GM12873 (cell line): Measurements from ENCODE around the gene AQP5.

Source experiments
- CTCF ChIP-seq: IDR thresholded peaks from 2 replicates; pipeline ENCODE4 v1.5.1; 2012; ENCODE audit warnings: low read depth, mild to moderate bottlenecking, moderate library complexity, low read length, control low read depth; ENCODE audit not compliant: insufficient read depth; ENCODE audit errors: missing control alignments

AQP5 gene

GRCh38 chr12:49970658-49971057 lies 9.0 kb downstream of the AQP5 start:
- TF ChIP-seq CTCF = no peak

GRCh38 chr12:49971141-49971540 lies 9.5 kb downstream of the AQP5 start:
- TF ChIP-seq CTCF = no peak

- no peak for TF ChIP-seq CTCF
Observed at GRCh38 chr12:49972129-49972528, 10.5 kb downstream of the AQP5 start.

GRCh38 chr12:49972641-49973360 lies 11.1 kb downstream of the AQP5 start, which contains the start of gene AQP6:
TSS of gene AQP6 (plus strand) at chr12:49972947. CDS start at chr12:49973174, 227 bp downstream.
- no peak for TF ChIP-seq CTCF

GRCh38 chr12:49973361-49973830 lies 11.7 kb downstream of the AQP5 start:
- no peak for TF ChIP-seq CTCF

GRCh38 chr12:49974231-49974675 lies 12.6 kb downstream of the AQP5 start:
- no peak for TF ChIP-seq CTCF

GRCh38 chr12:49974677-49975317 lies 13.1 kb downstream of the AQP5 start:
- no peak for TF ChIP-seq CTCF
